ENCODE data around the gene C4orf50. TPM values are rescaled to one million over a fixed set of nuclear protein-coding genes. Genes with fewer than 3 reads are reported as not detected.

C4orf50 gene
- total and polyA plus RNA-seq, 4 donors, result under 0.01 to 0.17 TPM; not detected in 2

DNA sequence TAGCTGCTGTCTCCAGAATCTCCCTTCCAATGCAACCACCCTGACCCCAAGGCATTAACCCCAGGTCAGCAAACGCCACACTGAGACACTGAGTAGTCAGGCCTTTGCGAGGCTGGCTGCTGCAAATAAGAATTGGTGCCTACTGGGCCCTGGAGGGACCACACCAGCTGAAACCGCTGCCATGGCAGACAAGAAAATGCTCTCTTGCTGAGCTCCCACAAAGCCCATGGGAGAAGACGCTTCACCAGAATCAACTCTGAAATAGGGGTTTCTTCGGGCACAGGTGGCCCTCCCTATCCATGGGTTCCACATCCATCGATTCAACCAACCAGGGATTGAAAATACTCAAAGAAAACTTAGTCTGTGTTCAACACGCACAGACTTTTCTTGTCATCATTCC lies 98.7 kb downstream of the C4orf50 start:
- Histone ChIP-seq H3K27me3 (ENCODE audit: control insufficient read depth in 4 of 4, insufficient read depth in 4 of 4, low read length in 3 of 4) (peaks cover 0 to 6% (median 2%) of the 10 kb centered on the region in 4 donors), H3K36me3 (ENCODE audit: control insufficient read depth in 4 of 4, insufficient read depth in 3 of 4, low read depth in 1 of 4, low read length in 3 of 4) (no peaks in the 10 kb centered on the region), H3K4me1 (ENCODE audit: control insufficient read depth in 4 of 4, insufficient read depth in 4 of 4, low read length in 3 of 4) (no peaks in the 10 kb centered on the region), H3K9ac (ENCODE audit: low read depth in 1 of 2, low read length in 2 of 2) (no peak overlapping the region), H3K4me3 (ENCODE audit: low read depth in 1 of 3, low read length in 3 of 3) (no peak overlapping the region), H3K27ac (ENCODE audit: low read depth in 1 of 2, low read length in 2 of 2) (no peak overlapping the region), H3K9me3 (ENCODE audit: control insufficient read depth in 4 of 4, low read length in 3 of 4) (no peaks in the 10 kb centered on the region)
- TF ChIP-seq HNF4A (conservative IDR thresholded peaks at IDR 0.05) (no peak), TAF1 (conservative IDR thresholded peaks at IDR 0.05) (no peak), GABPA (IDR thresholded peaks at IDR 0.05 in 1 of 2, conservative IDR thresholded peaks at IDR 0.05 in 1 of 2) (no peak), EGR1 (IDR thresholded peaks at IDR 0.05; ENCODE audit: low read depth in 2 of 2) (no peak), SP1 (IDR thresholded peaks at IDR 0.05) (no peak), YY1 (IDR thresholded peaks at IDR 0.05) (no peak), JUND (IDR thresholded peaks at IDR 0.05) (no peak), NR2F2 (IDR thresholded peaks at IDR 0.05) (no peak), FOXA2 (IDR thresholded peaks at IDR 0.05) (no peak), RAD21 (IDR thresholded peaks at IDR 0.05) (no peak), HNF4G (IDR thresholded peaks at IDR 0.05) (no peak), RXRA (IDR thresholded peaks at IDR 0.05) (no peak), FOXA1 (IDR thresholded peaks at IDR 0.05) (no peak)
- TF ChIP-seq, protein P1, sequence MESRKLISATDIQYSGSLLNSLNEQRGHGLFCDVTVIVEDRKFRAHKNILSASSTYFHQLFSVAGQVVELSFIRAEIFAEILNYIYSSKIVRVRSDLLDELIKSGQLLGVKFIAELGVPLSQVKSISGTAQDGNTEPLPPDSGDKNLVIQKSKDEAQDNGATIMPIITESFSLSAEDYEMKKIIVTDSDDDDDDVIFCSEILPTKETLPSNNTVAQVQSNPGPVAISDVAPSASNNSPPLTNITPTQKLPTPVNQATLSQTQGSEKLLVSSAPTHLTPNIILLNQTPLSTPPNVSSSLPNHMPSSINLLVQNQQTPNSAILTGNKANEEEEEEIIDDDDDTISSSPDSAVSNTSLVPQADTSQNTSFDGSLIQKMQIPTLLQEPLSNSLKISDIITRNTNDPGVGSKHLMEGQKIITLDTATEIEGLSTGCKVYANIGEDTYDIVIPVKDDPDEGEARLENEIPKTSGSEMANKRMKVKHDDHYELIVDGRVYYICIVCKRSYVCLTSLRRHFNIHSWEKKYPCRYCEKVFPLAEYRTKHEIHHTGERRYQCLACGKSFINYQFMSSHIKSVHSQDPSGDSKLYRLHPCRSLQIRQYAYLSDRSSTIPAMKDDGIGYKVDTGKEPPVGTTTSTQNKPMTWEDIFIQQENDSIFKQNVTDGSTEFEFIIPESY (IDR thresholded peaks at IDR 0.05), result no peak
- TF ChIP-seq, protein P2, sequence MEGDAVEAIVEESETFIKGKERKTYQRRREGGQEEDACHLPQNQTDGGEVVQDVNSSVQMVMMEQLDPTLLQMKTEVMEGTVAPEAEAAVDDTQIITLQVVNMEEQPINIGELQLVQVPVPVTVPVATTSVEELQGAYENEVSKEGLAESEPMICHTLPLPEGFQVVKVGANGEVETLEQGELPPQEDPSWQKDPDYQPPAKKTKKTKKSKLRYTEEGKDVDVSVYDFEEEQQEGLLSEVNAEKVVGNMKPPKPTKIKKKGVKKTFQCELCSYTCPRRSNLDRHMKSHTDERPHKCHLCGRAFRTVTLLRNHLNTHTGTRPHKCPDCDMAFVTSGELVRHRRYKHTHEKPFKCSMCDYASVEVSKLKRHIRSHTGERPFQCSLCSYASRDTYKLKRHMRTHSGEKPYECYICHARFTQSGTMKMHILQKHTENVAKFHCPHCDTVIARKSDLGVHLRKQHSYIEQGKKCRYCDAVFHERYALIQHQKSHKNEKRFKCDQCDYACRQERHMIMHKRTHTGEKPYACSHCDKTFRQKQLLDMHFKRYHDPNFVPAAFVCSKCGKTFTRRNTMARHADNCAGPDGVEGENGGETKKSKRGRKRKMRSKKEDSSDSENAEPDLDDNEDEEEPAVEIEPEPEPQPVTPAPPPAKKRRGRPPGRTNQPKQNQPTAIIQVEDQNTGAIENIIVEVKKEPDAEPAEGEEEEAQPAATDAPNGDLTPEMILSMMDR (IDR thresholded peaks at IDR 0.05; ENCODE audit: low read depth, low read length, missing input control), result no peak
- TF ChIP-seq, protein P3, sequence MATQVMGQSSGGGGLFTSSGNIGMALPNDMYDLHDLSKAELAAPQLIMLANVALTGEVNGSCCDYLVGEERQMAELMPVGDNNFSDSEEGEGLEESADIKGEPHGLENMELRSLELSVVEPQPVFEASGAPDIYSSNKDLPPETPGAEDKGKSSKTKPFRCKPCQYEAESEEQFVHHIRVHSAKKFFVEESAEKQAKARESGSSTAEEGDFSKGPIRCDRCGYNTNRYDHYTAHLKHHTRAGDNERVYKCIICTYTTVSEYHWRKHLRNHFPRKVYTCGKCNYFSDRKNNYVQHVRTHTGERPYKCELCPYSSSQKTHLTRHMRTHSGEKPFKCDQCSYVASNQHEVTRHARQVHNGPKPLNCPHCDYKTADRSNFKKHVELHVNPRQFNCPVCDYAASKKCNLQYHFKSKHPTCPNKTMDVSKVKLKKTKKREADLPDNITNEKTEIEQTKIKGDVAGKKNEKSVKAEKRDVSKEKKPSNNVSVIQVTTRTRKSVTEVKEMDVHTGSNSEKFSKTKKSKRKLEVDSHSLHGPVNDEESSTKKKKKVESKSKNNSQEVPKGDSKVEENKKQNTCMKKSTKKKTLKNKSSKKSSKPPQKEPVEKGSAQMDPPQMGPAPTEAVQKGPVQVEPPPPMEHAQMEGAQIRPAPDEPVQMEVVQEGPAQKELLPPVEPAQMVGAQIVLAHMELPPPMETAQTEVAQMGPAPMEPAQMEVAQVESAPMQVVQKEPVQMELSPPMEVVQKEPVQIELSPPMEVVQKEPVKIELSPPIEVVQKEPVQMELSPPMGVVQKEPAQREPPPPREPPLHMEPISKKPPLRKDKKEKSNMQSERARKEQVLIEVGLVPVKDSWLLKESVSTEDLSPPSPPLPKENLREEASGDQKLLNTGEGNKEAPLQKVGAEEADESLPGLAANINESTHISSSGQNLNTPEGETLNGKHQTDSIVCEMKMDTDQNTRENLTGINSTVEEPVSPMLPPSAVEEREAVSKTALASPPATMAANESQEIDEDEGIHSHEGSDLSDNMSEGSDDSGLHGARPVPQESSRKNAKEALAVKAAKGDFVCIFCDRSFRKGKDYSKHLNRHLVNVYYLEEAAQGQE (IDR thresholded peaks at IDR 0.05), result no peak
- TF ChIP-seq, protein P4, sequence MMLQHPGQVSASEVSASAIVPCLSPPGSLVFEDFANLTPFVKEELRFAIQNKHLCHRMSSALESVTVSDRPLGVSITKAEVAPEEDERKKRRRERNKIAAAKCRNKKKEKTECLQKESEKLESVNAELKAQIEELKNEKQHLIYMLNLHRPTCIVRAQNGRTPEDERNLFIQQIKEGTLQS (IDR thresholded peaks at IDR 0.05), result no peak
- TF ChIP-seq, protein P5, sequence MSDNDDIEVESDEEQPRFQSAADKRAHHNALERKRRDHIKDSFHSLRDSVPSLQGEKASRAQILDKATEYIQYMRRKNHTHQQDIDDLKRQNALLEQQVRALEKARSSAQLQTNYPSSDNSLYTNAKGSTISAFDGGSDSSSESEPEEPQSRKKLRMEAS (IDR thresholded peaks at IDR 0.05), result no peak
- WGBS, result 73% methylated on average over 7 of the region's 7 CpGs
- DNase-seq (ENCODE audit: low spot score), result no peak
